ENCODE data around the gene IGFBP3.

The IGFBP3 gene

DNA sequence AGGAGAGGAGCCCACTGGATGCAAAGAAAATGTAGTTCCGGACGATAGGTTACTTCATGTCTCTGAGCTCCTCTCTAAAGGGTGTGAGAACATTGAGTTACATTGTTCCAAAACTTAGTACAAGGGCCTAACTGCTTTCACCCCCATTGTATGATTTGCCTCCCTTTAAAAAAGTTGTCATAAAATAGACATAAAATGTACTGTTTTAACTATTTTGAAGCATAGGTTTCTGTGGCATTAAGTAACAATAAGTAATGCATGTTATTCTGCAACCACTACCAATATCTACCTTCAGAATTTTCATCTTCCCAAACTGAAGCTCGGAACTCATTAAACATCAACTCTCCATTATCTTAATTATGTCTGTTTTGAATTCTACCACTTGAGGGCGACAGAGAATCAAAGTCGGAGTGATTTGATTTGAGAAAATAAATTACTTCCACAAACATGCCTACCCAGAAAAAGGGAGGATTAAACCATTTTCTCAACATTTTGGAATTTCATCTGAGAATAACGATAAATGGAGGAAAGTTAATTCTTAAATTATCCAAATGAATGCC lies 30.1 kb downstream of the IGFBP3 start:
- no peak for DNase-seq

DNA sequence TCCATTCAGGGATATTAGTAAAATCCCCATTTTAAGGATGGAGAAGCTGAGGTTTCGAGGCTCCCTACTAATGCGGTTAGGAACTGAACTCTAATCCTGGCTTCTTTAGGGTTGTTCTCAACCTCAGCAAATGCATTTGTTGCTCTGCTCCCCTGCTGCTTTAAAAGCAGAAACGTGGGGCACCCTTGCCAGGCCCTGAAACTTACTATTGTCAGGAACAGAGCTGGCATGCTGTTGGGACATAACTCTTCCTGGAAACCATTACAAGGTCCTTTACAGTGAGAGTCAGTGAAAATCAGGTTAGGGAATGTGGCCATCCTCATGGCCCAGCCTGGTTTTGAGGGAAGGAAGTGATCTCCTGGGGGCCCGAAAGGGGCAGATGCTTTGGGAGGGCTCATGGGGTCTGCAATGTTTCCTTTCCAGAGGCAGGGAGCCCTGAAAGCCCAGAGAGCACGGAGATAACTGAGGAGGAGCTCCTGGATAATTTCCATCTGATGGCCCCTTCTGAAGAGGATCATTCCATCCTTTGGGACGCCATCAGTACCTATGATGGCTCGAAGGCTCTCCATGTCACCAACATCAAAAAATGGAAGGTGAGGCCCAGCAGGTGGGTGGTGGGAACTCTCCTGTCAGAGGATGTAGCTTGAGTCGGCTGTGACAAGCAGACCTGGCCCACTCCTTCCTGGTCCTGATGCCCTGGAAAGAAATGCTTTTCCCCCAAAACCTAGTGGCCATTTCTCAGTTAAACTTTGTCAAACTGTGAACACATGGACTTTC lies 30.8 kb downstream of the IGFBP3 start:
- no peak for DNase-seq

DNA sequence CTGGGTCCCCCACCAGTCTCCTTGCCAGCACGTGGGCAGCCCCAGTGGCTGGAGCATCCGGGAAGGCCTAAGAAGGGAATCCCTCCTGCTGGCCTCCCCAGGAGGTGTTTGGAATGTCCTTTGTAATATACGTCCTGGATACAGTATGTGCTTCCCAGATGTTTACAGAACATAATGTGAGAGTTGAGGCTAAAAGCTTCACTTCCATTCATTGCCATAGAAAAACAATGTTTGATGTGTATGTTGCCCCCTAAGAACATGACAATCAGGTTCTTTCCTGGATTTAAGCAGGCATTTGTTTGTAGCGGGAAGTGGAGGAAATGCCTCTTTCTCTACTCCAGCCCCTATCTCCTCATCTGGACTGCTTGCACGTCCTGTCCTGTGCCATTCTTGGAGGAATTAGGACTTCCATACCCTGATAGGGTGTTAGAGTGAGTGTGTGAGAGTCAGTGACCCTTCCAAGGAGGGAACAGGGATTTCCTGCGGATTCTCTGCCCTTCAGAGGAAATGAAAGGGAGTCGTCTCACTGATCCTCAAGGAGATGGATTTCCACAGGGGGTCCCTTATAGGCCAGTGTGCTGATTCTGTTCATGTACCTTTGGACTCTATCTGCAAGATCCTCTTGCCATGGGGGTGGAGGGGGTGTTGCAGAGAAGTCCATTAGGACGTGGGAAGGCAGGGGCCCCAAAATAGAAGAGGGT lies 31.6 kb downstream of the IGFBP3 start:
- no peak for DNase-seq

DNA sequence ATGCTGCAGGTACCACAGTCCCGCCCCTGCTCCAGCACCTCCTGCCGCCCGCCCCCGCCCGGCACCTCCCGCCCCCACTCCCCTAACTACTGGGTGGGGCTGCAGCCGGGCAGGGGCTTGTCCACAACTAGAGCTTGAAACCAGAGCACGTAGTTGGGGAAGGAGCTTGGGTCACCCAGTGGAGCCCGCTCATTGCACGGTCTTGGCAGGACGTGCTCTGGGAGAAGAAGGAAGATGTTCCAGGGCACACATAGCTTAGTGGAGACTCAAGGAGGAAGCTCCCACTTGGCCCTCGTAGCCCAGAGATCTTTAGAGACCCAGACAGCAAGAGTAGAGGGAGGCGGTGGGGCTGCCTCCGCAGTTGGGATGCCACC lies 32.1 kb downstream of the IGFBP3 start:
- DNase-seq, result no peak

DNA sequence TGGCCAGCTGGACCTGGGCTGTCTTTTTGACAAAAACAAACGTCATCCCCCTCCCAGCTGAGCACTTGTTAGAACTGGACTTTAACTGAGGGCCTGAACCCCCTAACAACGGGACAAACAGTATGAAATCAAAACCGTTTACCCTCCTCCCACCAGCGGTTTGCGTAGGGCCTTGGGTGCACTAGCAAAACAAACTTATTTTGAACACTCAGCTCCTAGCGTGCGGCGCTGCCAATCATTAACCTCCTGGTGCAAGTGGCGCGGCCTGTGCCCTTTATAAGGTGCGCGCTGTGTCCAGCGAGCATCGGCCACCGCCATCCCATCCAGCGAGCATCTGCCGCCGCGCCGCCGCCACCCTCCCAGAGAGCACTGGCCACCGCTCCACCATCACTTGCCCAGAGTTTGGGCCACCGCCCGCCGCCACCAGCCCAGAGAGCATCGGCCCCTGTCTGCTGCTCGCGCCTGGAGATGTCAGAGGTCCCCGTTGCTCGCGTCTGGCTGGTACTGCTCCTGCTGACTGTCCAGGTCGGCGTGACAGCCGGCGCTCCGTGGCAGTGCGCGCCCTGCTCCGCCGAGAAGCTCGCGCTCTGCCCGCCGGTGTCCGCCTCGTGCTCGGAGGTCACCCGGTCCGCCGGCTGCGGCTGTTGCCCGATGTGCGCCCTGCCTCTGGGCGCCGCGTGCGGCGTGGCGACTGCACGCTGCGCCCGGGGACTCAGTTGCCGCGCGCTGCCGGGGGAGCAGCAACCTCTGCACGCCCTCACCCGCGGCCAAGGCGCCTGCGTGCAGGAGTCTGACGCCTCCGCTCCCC lies 32.7 kb downstream of the IGFBP3 start, which contains the start of gene IGFBP1:
Gene IGFBP1 (plus strand): TSS at position 304 of the 808 bp plus-strand sequence. CDS start 165 bp downstream, at position 469.
- DNase-seq, result no peak

DNA sequence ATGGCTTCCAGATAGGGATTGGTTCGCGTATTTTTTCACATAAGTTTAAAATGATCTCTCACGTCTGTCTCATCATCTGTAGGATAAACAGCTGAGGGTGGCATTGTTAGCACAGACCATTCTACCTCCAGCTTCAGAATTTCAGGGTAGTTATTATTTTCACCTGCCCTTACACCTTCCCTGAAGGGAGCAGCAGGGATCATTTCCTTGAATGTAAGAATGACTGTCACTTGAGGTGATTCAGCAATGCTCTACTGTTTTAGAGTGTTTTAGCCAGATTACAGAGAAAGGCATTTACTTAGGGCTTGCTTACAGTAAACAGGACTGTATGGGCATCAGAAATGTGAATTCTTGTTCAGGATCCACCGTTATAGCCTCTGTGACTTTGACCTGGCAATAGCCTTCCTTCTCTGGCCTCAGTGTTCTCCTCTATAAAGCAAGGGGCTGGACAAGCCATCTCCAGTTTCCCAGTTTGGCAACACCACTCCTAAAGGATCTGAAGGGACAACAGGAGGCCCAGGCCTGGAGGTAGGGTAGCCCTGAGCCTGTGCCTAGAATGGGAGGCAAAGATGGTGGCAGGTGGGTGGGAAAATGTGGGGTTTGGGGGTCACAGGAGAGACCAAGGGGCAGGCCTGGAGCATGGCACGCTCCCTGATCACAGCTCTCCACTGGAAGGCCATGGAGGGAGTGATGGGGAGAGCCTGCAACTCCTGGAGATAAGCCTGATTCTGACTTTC lies 34.0 kb downstream of the IGFBP3 start:
- DNase-seq, result no peak

DNA sequence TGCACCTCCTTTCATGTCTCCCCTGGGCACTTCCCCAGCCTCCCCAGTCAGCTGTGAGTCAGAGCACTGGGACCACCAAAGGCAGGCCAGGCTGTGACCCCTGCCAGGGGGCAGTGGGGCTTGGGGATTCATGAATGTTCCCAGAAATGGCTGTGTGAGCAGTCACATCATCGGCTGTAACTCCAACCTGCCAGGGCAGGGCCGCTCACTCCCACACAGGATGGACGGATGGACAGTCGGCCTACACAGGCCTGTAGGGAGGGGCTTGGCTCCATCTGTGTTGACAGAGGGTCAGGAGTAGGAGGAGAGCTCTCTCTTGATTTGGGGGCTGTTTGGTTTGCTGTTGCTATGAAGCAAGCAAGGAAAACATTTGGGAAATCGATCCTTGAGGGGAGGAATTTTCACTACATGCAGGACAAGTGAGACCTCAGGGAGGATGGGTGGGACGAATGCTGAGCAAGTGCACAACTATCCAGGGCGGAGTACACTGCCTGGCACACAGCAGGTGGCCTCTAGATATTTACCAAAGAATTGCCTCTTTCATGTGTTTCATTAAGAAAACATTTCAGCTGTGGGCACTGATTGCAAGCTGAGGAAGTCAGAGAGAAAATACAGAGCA lies 35.7 kb downstream of the IGFBP3 start:
- no peak for DNase-seq

DNA sequence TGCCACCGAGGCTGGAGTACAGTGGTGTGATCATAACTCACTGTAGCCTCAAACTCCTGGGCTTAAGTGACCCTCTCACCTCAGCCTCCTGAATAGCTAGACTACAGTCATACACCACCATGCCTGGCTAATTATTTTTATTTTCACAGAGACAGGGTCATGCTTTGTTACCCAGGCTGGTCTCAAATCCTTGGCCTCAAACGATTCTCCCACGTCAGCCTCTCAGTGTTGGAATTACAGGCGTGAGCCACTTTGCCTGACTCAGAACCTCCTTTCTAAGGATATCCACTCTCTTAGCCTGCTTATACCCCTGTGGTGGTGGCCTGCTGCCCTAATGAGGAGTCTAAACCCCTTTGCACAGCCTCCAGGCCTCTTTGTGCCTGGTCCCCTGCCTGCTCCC lies 36.9 kb downstream of the IGFBP3 start:
- DNase-seq, result no peak

DNA sequence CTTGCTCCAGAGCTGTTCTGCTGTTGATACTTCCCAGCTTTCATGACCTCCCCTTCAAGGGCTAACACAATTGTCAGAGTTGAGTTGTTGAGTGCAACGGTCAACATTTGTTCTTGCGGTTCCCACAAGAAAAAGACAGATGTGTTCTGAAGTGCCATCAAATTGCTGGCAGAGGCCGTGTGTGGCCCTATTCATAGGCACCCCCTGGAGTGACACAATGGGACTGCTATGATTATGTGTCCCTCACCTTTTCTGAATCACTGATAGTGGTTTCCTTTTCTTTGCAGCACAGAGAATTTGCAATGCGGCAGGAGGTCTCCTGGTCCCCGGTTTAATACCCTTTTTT lies 38.6 kb downstream of the IGFBP3 start:
- no peak for DNase-seq

DNA sequence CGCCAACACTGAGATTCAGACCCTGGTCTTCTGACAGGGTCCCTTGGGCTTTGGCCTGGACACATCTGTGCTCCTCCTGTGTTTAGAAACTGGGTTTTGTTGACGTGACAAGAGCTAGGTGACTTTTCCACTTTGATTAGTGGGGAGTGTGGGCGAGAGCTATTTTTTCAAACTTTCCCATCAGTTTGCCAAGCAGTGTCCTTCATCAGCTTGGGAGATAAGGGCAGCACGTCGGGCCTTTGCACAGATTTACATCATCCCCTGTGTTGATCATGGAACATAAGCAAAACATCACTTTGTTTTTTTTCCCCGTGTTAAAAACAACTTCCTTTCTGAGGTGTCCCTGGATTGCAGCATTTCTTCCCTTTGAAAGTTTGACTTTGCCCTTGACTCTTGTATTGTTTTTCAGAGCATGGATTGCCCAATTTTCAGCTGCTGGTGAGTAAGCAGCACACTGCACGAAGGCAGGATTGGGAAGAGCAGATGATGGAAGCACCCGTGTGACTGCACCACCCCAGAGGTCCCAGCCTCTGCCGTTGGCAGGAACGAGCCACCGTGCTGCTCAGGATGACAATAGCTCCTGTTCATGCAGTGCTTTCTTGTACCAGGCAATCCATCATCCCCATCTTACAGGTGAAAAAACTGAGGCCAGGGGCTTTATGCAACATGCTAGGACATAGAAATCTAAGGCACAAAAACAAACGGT lies 39.2 kb downstream of the IGFBP3 start:
- no peak for DNase-seq

DNA sequence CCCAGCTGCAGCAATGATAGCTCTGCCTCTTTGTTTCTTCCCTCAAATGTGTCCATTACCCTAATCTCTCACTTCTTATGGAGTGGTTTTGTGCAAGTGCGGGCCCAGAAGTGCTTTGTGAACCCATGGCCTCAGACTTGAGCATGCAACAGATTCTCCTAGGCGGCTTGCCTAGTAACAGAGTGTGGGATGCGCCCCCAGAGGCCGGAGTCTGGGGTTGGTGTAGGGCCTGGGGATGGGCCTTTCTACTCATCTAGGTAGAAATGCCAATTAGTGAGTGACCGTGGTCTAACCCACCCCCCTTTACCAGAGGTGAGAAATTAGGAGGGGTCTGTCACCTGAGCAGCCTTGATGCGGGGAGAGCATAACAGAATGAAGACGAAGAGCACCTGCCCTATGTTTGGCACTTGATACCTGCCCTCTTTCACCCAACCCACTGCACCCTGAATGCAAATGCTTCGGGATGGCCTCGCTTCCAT lies 39.8 kb downstream of the IGFBP3 start:
- no peak for DNase-seq

DNA sequence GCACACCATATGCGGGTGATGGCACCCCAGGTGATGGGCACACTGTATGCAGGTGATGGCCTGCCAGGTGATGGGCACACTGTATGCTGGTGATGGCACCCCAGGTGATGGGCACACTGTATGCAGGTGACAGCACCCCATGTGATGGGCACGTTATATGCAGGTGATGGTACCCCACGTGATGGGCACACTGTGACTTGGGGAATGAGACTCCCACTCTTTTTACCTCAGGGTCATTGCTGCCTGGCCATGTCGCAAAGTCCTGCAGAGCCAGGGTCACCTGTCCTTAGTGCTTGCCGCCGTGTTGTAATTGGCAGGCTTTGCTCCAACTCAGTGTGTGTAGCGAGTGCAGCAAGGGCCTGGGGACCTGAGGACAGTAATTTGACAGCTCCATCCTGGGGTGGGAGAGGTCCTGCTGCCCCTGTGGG lies 40.6 kb downstream of the IGFBP3 start:
- DNase-seq, result no peak

DNA sequence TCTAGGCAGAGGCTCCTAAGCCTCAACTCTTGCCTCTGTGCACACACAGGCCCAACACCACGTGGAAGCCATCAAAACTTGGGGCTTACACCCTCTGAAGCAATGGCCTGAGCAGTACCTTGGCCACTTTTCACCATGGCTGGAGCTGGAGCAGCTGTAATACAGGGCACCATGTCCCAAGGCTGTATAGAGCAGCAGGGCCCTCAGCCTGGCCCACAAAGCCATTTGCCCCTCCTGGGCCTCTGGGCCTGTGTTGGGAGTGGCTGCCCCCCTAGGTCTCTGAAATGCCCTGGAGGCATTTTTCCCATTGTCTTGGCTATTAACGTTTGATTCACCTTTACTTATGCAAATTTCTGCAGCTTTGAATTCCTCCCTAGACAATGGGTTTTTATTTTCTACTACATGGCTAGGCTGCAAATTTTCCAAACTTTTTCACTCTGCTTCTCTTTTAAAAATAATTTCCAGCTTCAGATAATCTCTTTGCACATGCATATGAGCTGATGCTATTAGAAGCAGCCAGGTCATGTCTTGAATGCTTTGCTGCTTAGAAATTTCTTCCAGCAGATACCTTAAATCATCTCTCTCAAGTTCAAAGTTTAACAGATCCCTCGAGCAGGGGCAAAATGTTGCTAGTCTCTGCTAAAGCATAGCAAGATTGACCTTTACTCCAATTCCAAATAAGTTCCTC lies 42.5 kb downstream of the IGFBP3 start:
- no peak for DNase-seq

DNA sequence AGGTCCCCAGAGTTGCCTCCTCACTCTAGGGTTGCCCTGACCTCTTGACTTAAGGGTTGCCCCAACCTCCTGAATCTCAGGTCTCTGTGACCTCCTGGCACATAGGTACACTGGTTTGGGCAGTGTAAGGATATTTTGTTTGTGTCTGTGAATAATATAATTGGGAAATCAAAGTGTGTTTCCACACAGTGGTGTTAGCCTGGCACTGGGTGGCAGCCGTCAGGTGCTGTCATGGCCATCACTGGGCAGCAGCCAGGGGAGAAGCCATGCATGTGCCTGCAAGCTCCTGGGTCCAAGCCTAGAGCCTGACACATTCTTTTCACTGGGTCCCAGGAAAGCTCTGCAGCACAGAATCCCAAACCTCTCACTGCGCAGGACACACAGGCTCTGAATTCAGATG lies 44.6 kb downstream of the IGFBP3 start:
- no peak for DNase-seq

DNA sequence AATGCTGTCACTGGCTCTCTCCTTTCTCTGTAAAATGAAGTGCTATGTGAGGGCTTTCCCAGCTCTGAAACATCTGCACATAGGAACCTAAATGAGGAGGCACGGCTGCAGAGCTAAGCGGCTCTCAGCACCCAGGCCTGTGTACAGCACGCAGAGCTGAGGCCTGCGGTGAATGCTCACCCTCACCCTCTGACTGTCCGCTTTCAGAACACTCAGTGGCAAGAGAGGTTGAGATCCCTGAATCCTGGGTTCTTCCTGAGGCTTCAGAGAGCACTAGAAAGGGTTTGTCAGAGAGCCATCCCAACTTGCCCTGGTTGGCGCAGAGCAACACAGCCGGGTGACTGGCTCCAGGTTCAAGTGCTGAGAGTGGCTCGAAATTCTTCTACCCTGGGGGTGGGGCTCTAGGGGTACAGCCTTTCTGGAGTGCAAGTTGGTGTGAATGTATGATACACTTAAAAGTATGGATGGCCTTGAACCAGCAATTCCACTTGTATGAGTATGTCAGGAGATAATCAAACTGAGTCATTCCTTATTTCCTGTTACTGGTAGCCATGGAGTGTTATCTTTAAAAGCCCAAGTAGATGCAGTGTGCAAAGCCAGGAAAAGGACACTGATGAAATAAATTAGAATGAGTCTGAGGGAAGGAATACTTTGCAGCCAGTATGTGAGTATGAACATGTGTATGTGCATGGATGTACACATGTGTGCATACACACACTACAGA lies 46.5 kb downstream of the IGFBP3 start:
- no peak for DNase-seq

DNA sequence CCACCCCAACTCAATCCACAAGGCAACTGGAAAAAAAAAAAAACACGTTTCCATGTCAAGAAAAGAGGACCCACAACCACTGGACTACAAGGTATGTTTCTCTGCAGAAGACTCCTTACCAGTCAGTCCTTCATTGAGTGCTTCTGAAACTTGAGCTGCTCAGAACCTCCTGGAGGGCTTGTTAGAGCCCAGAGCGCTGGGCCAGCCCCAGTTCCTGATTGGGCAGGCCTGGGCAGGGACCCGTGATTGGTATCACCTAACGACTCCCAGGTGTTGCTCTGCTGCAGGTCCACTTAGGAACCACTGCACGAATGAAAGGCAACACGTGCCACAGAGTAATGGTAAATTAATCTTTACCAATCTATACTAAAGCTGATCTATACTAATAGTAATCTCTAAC lies 47.7 kb downstream of the IGFBP3 start:
- DNase-seq, result no peak

DNA sequence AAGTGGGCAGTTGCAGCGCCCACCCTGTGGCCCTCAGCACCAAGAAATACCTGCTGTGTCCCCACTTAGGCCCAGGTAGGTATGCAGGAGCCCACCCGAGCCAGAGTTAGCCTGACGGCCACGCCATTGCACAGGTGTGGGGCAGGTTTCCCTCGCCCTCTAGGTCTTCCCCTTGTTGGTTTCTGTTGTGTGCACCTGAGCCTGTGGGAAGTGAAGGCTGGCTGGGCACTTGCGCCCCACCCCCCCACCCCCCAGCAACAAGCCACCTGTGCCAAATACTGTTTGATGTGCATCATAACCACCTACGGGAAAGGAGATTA lies 48.1 kb downstream of the IGFBP3 start, which contains the start of gene CCDC201:
Gene CCDC201 (minus strand): TSS at position 48 of the 320 bp plus-strand sequence. CDS start 75 bp downstream, outside the sequence.
- DNase-seq, result no peak

DNA sequence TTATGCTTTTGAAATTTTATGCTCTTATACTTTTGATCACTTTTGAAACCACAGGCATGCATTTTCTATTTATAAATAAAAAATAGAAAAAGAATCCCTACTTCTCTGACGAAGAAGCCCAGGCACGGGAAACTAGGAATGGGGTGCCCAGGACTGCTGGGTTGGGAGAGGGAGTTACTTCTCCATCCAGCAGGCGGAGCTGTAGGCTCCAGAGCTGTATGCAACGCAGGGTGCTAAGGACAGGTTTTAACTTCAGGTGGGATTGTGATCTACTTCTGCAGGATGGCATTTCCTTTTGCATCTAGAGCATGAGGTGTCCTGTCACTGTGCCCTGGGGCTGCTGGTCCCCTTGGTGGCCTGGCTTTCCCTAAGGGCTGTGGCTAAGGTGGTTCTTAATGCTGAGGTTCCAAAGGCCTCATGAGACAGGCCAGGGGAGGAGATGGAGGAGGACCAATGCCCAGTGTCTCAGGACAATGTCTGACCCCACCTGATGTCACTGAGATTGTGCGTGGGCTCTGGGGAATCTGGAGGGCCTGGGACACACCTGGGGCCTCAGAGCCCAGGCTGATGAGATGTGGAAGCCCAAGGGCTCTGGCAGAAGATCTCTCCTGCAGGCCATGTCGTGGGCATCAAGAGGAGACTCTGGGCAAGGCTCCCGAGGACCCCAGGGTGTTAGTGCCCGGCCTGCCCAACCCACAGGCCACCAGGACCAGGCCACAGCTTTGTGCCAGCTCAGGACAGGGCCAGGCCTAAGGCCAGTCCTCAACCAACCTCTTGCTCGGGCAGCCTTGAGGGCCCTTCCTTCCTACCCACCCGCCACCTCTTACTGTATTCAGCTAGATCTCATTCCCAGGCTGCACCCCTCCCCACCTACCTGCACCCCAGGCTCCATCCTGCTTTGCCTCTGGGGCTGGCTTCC lies 48.7 kb downstream of the IGFBP3 start:
- no peak for DNase-seq

DNA sequence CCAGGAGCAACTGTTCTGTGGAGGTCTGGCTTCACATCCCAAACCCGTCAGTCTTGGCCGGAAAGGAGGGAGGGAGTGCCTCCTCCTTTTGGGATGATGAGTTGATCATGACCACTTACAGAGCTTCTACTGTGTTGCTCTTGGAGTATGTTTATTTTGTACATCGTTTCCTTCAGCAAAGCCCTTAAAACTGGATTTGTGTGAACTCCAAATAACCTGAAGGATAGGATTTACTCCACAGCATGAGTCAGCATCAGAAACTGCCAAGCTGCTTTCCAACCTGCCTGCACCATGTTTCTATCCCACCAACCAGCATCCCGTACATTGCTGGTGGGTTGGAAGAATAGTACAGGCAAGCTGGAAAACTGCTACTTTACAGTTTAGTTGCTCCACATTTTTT lies 51.6 kb downstream of the IGFBP3 start:
- DNase-seq, result no peak
